ENCODE measurements around the gene ABCA9. TPM values are rescaled to one million over a fixed set of nuclear protein-coding genes. Genes with fewer than 3 reads are reported as not detected.
"Not testable (repeated sequence)": the region's sequence is repeated elsewhere in the genome, so short reads cannot be mapped to it uniquely, and the experiment has no call there.

The ABCA9 gene
- 0.20 TPM in 1 of 2 replicates, not detected in the other for total RNA-seq

DNA sequence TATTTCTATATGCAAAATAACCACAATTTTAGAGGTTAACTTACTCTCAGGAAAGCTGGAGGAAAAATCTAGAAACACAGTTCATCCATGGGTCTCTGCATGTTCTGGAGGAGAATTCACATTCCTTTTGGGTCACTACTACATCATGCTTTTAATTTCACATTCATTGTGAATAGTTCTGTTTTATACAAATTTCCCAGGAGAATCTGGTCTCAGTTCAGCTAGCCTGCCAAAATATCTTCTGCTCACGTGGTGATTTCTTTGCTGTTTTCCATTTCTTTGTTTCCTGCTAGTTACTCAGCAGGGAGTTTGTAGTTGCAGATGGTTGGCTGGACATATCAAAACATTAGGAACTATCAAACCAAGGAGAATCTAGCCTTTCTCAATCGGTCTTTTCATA, at the start of gene ABCA9:
TSS of gene ABCA9 (minus strand) at position 106 of the 400 bp plus-strand sequence. CDS start 9,801 bp downstream, outside the sequence.
- peak; percentile 12 for DNase-seq (ENCODE audit: low read depth)

- no peak for DNase-seq (ENCODE audit: low read depth)
Measured at GRCh38 chr17:69105907-69106730, 45.4 kb upstream of the ABCA9 start.

DNA sequence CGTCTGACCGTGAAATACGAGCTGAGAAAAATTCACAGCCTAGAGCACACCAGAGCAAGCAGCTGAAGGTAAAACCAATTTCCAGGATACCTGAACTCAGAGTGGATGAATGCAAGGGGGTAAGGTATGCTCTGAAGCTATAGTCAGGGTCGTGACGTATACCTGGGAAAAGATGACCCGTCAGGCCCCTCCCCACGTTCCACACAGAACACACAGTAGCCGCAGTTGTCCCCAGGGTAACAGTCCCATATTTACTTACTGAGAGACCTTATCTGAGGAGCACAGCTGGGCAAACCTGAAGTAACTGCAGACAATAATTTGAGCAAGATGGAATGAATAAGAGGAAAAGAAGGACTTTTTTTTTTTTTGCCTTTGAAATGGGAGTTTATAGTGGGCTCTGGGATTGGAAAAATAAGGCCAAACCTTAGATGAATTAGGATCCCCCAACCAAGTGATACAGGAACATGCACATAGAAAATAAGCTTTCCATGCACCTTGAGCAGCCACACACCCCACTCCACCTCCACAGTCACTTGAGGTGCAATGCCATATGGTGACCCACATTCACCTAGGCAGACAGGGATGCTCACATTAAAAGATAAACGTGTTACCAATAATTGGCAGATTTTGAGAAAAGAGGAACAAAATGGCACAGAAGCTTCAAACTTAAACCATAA, 43.0 kb upstream of the ABCA9 start:
- DNase-seq (ENCODE audit: low read depth), result no peak

DNA sequence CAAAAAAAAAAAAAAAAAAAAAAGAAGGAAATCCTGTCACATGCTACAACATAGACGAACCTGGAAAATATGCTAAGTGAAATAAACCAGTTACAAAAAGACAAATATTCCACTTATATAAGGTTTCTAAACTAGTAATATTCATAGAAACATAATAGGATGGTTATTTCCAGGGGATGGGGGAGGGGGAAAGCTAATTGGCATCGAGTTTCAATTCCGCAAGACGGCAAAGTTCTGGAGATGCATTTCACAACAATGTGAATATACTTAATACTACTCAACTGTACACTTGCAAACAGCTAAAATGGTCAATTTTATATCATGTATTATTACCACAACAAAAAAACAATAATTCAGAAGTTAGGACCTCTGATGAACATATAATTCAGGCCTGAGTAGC, 37.9 kb upstream of the ABCA9 start:
- no peak for DNase-seq (ENCODE audit: low read depth)

GRCh38 chr17:69096541-69096940, 35.8 kb upstream of the ABCA9 start:
- DNase-seq (ENCODE audit: low read depth), result no peak

DNA sequence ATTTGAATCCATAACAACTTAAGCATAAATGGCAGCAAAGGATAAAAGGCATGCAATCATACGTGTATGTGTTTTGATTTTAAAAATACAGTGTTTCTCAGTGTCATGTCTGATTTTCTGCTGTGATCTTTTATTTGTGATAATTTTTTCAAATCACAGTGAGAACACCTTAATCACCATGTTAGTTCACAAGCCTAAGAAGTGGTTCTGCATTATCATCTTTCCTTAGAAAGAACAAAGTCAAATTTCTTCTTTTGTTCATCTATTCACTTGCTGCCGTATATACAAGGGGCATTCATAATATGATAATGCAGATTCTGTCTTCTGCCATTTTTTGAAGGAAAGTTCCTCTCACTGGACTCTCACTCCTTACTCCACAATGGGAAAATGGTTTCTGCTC, 33.3 kb upstream of the ABCA9 start:
- DNase-seq (ENCODE audit: low read depth), result no peak

GRCh38 chr17:69093279-69093789, 32.6 kb upstream of the ABCA9 start:
- no peak for DNase-seq (ENCODE audit: low read depth)

DNA sequence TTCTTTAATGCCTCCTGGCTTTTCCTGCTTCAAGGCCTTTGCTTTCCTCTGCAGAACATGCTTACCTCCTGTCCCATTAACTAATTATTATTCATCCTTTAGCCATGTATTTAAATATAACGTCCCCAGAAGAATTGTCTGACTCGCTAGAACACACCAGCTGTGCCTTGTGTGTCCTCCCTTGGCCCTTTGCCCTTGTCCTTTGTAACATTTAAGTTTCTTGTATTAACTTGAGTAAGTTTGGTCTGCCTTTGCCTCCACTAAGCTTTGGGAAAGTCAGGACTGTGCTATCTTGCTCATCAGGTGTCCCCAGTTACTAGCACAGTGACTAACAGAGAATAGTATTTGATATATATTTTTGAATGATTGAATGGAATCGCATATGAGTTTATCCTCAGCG, 29.6 kb upstream of the ABCA9 start:
- no peak for DNase-seq (ENCODE audit: low read depth)

DNA sequence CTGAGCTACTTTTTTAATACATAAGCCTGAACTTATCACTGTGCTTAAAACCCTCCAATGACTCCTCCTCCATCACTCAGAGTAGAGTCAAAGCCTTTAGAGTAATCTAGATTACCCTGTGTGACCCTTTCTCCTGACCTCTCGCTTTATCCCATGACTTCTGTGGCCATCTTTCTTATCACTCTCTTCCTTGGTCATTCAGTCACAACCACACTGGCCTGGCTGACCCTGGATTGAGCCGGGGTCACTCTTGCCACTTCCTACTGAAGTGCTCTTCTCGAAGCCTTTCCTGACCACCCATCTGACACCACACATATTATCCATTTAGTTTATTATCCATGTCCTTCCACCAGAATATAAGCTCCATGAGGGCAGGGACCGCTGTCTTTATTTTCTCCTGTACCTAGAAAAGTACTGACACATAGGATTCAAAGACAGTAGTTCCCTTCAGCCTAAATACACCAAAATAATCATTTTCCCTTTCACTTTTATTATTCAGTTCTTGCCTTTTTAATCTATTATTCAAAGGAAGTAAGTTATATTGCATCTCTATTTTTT, 28.0 kb upstream of the ABCA9 start:
- no peak for DNase-seq (ENCODE audit: low read depth)

GRCh38 chr17:69086641-69087040, 25.9 kb upstream of the ABCA9 start:
- no peak for DNase-seq (ENCODE audit: low read depth)

DNA sequence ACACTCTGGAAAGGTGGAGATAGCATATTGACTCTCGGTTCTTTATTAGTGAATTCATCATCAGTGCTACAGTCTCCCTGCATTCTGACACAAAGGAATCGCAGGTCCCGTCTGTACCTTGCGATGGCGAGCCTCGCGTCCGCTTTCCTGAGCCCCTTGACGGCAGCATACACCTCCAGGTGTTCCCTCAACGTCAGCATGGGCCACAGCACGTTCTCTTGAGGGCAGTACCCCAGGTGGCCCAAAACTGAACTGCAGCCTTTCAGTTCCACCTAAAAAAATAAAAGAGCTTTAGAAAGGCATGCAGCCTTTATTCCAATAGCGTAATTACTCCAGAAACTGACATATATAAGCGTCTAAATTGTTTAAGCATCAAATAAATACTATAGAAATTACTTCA, 24.2 kb upstream of the ABCA9 start:
- no peak for DNase-seq (ENCODE audit: low read depth)

DNA sequence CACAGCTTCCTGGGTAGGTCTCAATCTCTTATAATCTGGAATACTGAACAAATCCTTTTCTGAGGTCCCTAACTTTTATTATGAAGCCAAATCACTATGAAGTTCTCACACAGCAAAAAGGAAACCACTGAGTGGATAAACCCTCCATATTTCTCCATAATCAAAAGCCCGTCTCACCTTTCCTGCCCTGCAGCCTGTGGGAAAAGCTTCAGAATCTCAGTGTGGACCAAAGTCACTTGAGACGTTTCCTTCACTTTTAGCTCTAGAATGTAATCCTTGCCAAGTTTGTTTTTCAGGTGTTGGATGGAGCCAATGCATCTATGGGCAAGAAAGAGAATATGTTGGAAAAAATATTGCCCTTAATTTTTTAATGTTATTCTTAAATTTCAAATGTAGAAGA, 22.0 kb upstream of the ABCA9 start:
- no peak for DNase-seq (ENCODE audit: low read depth)

DNA sequence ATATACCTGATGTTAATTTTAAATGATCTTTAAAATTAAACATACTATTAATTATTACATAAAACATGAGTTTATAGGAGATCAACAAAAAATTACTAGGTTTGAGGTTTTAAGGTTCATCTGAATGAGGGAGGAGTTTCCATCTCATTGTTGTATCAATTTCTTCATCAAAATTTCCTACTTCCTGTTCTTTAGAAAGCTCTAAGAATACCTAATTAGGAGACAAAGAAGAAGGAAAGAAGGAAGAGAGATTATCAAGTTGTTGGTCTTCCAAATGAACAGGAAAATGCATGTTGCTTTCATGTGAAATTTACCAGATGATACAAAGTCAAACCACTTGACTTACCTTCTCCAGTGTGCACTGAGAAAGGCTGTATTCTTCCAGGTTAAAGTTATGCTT, 18.1 kb upstream of the ABCA9 start:
- DNase-seq (ENCODE audit: low read depth), result no peak

DNA sequence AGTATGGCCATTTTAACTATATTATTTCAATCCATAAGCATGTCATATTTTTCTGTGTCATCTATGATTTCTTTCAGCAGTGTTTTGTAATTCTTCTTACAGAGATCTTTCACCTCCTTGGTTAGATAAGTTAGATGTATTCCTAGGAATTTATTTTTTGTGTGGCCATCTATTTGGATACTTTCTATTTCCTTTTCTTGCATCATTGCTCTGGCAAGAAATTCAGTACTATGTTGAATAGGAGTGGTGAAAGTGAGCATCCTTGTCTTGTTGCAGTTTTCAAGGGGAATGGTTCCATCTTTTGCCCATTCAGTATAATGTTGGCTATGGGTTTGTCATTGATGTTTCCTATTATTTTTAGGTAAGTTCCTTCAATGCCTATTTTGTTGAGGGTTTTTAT, 15.1 kb upstream of the ABCA9 start:
- no peak for DNase-seq (ENCODE audit: low read depth)

DNA sequence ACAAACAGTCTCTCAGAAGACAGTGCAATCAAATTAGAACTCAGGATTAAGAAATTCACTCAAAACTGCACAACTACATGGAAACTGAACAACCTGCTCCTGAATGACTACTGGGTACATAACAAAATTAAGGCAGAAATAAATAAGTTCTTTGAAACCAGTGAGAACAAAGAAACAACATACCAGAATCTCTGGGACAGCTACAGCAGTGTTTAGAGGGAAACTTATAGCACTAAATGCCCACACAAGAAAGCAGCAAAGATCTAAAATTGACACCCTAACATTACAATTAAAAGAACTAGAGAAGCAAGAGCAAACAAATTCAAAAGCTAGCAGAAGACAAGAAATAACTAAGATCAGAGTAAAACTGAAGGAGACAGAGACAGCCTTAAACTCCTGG, 12.7 kb upstream of the ABCA9 start:
- not testable (repeated sequence) for DNase-seq (ENCODE audit: low read depth)

- not testable (repeated sequence) for DNase-seq (ENCODE audit: low read depth)
Measured at GRCh38 chr17:69072803-69073256, 12.1 kb upstream of the ABCA9 start.

- not testable (repeated sequence) for DNase-seq (ENCODE audit: low read depth)
Measured at GRCh38 chr17:69071233-69071586, 10.5 kb upstream of the ABCA9 start.

DNA sequence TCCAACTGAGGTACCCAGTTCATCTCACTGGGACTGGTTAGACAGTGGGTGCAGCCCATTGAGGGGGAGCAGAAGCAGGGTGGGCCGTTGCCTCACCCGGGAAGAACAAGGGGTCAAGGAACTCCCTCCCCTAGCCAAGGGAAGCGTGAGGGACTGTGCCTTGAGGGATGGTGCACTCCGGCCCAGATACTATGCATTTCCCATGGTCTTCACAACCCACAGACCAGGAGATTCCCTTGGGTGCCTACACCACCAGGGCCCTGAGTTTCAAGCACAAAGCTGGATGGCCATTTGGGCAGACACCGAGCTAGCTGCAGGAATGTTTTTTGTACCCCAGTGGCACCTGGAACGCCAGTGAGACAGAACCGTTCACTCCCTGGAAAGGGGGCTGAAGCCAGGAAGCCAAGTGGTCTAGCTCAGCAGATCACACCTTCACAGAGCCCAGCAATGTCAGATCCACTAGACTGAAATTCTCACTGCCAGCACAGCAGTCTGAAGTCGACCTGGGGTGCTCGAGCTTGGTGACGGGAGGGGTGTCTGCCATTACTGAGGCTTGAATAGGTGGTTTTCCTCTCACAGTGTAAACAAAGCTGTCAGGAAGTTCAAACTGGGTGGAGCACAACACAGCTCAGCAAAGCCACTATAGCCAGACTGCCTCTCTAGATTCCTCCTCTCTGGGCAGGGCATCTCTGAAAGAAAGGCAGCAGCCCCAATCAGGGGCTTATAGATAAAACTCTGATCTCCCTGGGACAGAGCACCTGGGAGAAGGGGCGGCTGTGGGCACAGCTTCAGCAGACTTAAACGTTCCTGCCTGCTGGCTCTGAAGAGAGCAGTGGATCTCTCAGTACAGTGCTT, 9.9 kb upstream of the ABCA9 start:
- DNase-seq (ENCODE audit: low read depth), result not testable (repeated sequence)

GRCh38 chr17:69069226-69069750, 8.6 kb upstream of the ABCA9 start:
- no peak for DNase-seq (ENCODE audit: low read depth)

DNA sequence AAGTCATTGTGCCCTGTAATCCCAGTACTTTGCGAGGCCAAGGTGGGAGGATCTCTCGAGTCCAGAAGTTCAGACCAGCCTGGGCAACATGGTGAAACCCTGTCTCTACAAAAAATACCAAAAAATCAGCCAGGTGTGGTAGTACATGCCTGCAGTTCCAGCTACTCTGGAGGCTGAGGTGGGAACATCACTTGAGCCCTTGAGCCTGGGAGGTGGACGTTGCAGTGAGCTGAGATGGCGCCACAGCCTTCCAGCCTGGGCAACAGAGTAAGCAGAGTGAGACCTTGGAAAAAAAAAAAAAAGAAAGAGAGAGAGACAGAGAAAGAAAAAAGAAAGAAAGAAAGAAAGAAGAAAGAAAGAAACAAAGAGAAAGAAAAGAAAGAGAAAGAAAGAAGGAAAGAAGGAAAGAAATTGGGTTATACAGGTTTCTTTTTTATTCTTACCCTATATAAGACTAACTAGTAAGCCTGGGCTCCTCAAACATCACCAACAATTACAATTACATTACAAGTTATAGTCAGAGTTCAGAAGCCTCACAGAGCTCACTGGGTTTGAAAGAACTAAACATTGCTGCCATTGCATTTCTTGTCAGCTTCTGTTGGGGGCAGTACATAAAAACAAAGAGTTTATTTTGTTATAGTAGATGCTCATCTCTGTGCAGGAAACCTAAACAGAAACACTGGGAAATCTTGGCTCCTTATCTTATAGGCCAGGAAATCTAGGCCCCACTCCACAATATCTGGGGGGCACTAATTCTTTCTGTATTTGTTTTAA, 6.7 kb upstream of the ABCA9 start:
- DNase-seq (ENCODE audit: low read depth), result peak; percentile 7

DNA sequence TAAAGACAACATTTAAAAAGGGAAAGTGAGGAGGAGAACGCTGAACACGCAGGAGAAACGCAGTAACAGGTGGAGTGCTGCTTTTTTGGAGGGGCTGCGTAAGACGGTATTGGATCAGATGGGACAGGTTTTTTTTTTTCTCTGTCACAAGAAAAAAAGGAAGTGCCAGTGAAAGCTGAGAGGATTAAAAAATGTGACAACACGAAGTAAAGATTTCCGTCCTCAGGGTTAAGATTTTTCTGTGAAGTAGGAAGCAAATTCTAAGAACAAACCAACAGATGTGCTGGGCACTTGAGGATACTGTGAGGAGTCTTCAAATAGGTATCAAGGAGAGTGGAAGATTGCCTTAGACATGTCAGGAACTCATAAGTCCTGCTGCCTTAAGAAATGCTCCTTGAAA, 5.8 kb upstream of the ABCA9 start:
- DNase-seq (ENCODE audit: low read depth), result no peak
